Panc1 (cell line): ENCODE measurements around the gene PRKCZ. TPM values are rescaled to one million over a fixed set of nuclear protein-coding genes. Genes with fewer than 3 reads are reported as not detected.

Experiments used
- ATAC-seq: fragments of 200-7000 bp; cut with Tn5 transposase; 2 replicates; pipeline ENCODE4 v1.9.1; 2020; ENCODE audit warnings: mild to moderate bottlenecking, moderate library complexity
- BruUV-seq: library from RNA; stranded (reverse); fragments of 400-500 nt; replicated peaks from 2 replicates; lab custom pipeline; 2021; lab: Mats Ljungman, UMichigan
- CTCF ChIA-PET: fragments of 300-600 bp; sonication (Branson Sonifier 250); formaldehyde crosslinking; loops from one replicate; lab custom pipeline; 2022; ENCODE audit warnings: antibody characterized with exemption; lab: Charles Lee
- POLR2A ChIA-PET: fragments of 300-600 bp; sonication (Branson Sonifier 250); formaldehyde crosslinking; loops from one replicate; lab custom pipeline; 2022; ENCODE audit warnings: antibody characterized with exemption; lab: Charles Lee
- DNase-seq: peaks from one replicate; pipeline ENCODE4 v3.0.0-alpha.2; 2010; ENCODE audit warnings: low read depth, low spot score
- H3K27ac ChIP-seq: 2 replicates; pipeline ENCODE4 v1.5.1; 2011; ENCODE audit warnings: mild to moderate bottlenecking, low read length, inconsistent platforms
- H3K27me3 ChIP-seq: fragments of 200-500 bp; sonication (Bioruptor generic); 2 replicates; pipeline ENCODE4 v1.6.0; 2014; ENCODE audit warnings: low read length, inconsistent platforms; ENCODE audit not compliant: control insufficient read depth, insufficient read depth
- H3K36me3 ChIP-seq: fragments of 200-500 bp; sonication (Bioruptor generic); 2 replicates; pipeline ENCODE4 v1.5.1; 2014; ENCODE audit warnings: inconsistent platforms, mild to moderate bottlenecking, low read length, moderate library complexity; ENCODE audit not compliant: control insufficient read depth, insufficient read depth
- H3K4me1 ChIP-seq: 2 replicates; pipeline ENCODE4 v1.5.1; 2011; ENCODE audit warnings: inconsistent platforms, mild to moderate bottlenecking, low read length, moderate library complexity; ENCODE audit not compliant: control insufficient read depth, insufficient read depth
- H3K4me3 ChIP-seq, 2 experiments: 2 replicates each; pipeline ENCODE4 v1.5.1; 2011 to 2012; ENCODE audit warnings: low read depth in 2 of 2, low read length in 2 of 2, mild to moderate bottlenecking in 2 of 2, inconsistent platforms in 1 of 2, moderate library complexity in 1 of 2
- H3K9me3 ChIP-seq: fragments of 200-500 bp; sonication (Bioruptor generic); 2 replicates; pipeline ENCODE4 v1.5.1; 2014; ENCODE audit warnings: low read depth, mild to moderate bottlenecking, inconsistent platforms, low read length, moderate library complexity; ENCODE audit not compliant: control insufficient read depth, insufficient read depth
- CTCF ChIP-seq: fragments of 450-650 bp; IDR thresholded peaks from 2 replicates; pipeline ENCODE4 v1.5.1; 2017; ENCODE audit warnings: mild to moderate bottlenecking
- POLR2AphosphoS5 ChIP-seq: IDR thresholded peaks from 2 replicates; pipeline ENCODE4 v1.6.1; 2012; ENCODE audit warnings: mild to moderate bottlenecking, low read depth, low read length, moderate library complexity
- REST ChIP-seq, 2 experiments: IDR thresholded peaks; 2 replicates each; pipeline ENCODE4 v1.6.1; 2011 to 2012; ENCODE audit warnings: low read depth in 2 of 2, control low read depth in 1 of 2, low read length in 1 of 2, mild to moderate bottlenecking in 1 of 2, moderate library complexity in 1 of 2; ENCODE audit not compliant: insufficient read depth in 1 of 2
- SIN3A ChIP-seq: IDR thresholded peaks from 2 replicates; pipeline ENCODE4 v1.6.1; 2012; ENCODE audit warnings: low read depth, mild to moderate bottlenecking, low read length, moderate library complexity, borderline replicate concordance; ENCODE audit not compliant: insufficient read depth
- TCF7L2 ChIP-seq: IDR thresholded peaks from 2 replicates; pipeline ENCODE4 v1.6.1; 2011; ENCODE audit warnings: mild to moderate bottlenecking, low read depth, low read length, inconsistent platforms
- in situ Hi-C: cut with HindIII; loops from 2 replicates; pipeline ENCODE4 v1.10.0; 2016; ENCODE audit warnings: low sequenced_read_pairs, low pct_unique_long_range_greater_than_20kb
- intact Hi-C: fragments of 100-400 bp; cut with micrococcal nuclease; formaldehyde crosslinking; loops from one replicate; pipeline ENCODE4 v1.10.0; 2022; ENCODE audit not compliant: unreplicated experiment
- total RNA-seq: library from RNA; stranded (reverse); gene quantifications from one replicate; pipeline ENCODE4 v1.2.1, GENCODE V29; 2021; ENCODE audit not compliant: unreplicated experiment

The PRKCZ gene
- total RNA-seq, 1 experiment from 2014 or later: 26.7 TPM

DNA sequence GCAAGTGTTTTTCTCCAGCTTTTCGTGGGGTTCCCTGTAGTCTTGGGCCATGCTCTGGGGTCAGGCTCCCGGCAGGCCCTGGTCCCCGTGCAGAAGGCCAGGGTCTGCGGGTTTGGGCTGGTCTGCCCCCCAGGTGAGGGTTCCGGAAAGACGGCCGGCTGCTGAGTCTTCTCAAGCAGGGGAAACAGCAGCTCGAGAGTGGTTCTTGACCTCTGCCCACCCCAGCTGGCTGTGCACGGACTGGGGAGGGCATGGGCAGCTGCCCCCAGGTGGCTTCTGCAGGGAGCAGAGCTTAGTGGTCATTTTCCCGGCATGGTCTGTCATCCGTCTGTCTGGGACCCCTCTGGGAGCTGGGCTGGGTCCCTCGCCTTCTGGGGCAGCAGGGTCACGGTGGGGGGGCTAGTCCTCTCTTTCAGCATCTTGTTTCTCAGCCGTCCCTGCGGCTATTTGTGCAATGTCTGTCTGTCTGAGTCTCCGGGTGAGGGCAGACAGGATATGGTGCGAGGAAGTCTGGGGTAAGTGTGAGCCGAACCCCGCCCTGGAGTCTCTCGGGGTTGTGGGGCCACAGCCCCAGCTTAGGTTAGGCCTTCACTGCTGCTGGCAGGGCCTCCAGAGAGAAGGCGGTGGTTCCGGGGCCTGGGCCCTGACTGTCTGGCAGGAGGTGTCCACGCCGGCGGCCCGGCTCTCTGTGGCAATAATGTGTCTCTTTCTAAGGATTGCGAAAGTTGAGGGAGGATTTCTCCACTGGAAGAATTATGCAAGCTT, 184.0 kb downstream of the PRKCZ start:
- in situ Hi-C loops (no loop called here), intact Hi-C loops (loop anchor here (5.0 kb wide), 1 partner anchor 78 kb away; no protein-coding TSS in a partner anchor)
- no peaks in the 10 kb centered on the region for H3K27me3 ChIP-seq
- ATAC-seq: no peak
- peak overlapping the region in 1 of 2 experiments; percentile 20; a peak in 1 of 4 replicates for H3K4me3 ChIP-seq
- no peak for DNase-seq
- H3K27ac ChIP-seq: no peak overlapping the region; the same call in 1 of the 2 replicates
- POLR2A ChIA-PET: interaction anchor here (0.5 to 0.7 kb wide), 3 partner anchors 27 to 324 kb away, joined by 3 to 6 read pairs (median 4); no protein-coding TSS in a partner anchor
- H3K9me3 ChIP-seq: no peaks in the 10 kb centered on the region
- TF ChIP-seq CTCF (no peak), REST (IDR thresholded peaks at IDR 0.05; ENCODE audit: insufficient read depth in 1 of 2, low read depth in 2 of 2, low read length in 1 of 2) (no peak)
- no TSS peak for BruUV-seq
- H3K4me1 ChIP-seq: peaks cover 42% of the 10 kb centered on the region
- H3K36me3 ChIP-seq: peaks cover 2% of the 10 kb centered on the region; the same call in 1 of the 2 replicates
- CTCF ChIA-PET: interaction anchor here (0.7 to 1.4 kb wide), 2 partner anchors 39 to 84 kb away, joined by 3 to 5 read pairs; partner anchors contain the start of gene FAAP20

GRCh38 chr1:2234762-2235113, 184.5 kb downstream of the PRKCZ start:
- TF ChIP-seq TCF7L2: no peak
- no peak for TF ChIP-seq CTCF
- no peak for TF ChIP-seq POLR2AphosphoS5
- no peak for TF ChIP-seq SIN3A
- TF ChIP-seq REST (IDR thresholded peaks at IDR 0.05; ENCODE audit: insufficient read depth in 1 of 2, low read depth in 2 of 2, low read length in 1 of 2): no peak
- DNase-seq (no peak), ATAC-seq (no peak)
- Histone ChIP-seq H3K36me3 (peaks cover under 1% of the 10 kb centered on the region; the same call in 1 of the 2 replicates), H3K27ac (no peak overlapping the region), H3K4me3 (no peak overlapping the region), H3K4me1 (peaks cover 48% of the 10 kb centered on the region), H3K9me3 (no peaks in the 10 kb centered on the region), H3K27me3 (no peaks in the 10 kb centered on the region)
- intact Hi-C loops (loop anchor here (5.0 kb wide), 1 partner anchor 78 kb away; no protein-coding TSS in a partner anchor), in situ Hi-C loops (no loop called here)
- ChIA-PET POLR2A (interaction anchor here (0.7 kb wide), 1 partner anchor 28 kb away, joined by 4 read pairs; no protein-coding TSS in a partner anchor), CTCF (no interaction called here)
- BruUV-seq: no TSS peak
